Right renal pelvis (tissue), 4 donors: ENCODE data around the gene CHEK2. TPM values are rescaled to one million over a fixed set of nuclear protein-coding genes. Genes with fewer than 3 reads are reported as not detected.
"Not testable (repeated sequence)": the region's sequence is repeated elsewhere in the genome, so short reads cannot be mapped to it uniquely, and the experiment has no call there.

Experiments
- DNase-seq, 4 donors: peaks; one replicate each; pipeline ENCODE4 v3.0.0-alpha.2; 2013; ENCODE audit warnings: low read depth in 4 of 4, low spot score in 3 of 4, missing footprints in 1 of 4
- polyA plus RNA-seq, 4 donors: library from polyadenylated mRNA; unstranded; fragments of 120-200 nt; gene quantifications; one replicate each; pipeline ENCODE4 v1.2.1, GENCODE V29; 2013; ENCODE audit not compliant: insufficient read length in 4 of 4

Gene CHEK2
- polyA plus RNA-seq, result 10 to 100 TPM; 14.5 to 17.3 (median 15.9) TPM

- DNase-seq, result peak; percentile 95 to 98 (median 98)
These were observed at the start of gene CHEK2, which contains the start of gene HSCB for GRCh38 chr22:28741785-28742561. TSS of gene CHEK2 (minus strand) at chr22:28741820. CDS start at chr22:28734721, 7,099 bp downstream. TSS of gene HSCB (plus strand) at chr22:28742039. CDS start at chr22:28742096, 57 bp downstream.

GRCh38 chr22:28791124-28791523 lies 49.5 kb upstream of the CHEK2 start:
- no peak for DNase-seq

- no peak for DNase-seq
These were observed 47.0 kb upstream of the CHEK2 start for GRCh38 chr22:28788601-28789000.

- DNase-seq, result peak in 1 of 4 donors; percentile 28
These were observed 42.4 kb upstream of the CHEK2 start for GRCh38 chr22:28783786-28784671.

- DNase-seq, result no peak
These were observed 38.7 kb upstream of the CHEK2 start for GRCh38 chr22:28780296-28780695.

GRCh38 chr22:28779833-28780232 lies 38.2 kb upstream of the CHEK2 start:
- no peak for DNase-seq

- DNase-seq, result no peak
These were observed 32.8 kb upstream of the CHEK2 start for GRCh38 chr22:28774378-28774777.

GRCh38 chr22:28773461-28773867 lies 31.8 kb upstream of the CHEK2 start:
- no peak for DNase-seq

GRCh38 chr22:28772633-28773460 lies 31.2 kb upstream of the CHEK2 start, which contains the start of gene CCDC117:
TSS of gene CCDC117 (plus strand) at chr22:28772695. CDS start at chr22:28772850, 155 bp downstream.
- peak; percentile 91 to 92 (median 92) for DNase-seq

- DNase-seq, result no peak
These were observed 29.7 kb upstream of the CHEK2 start for GRCh38 chr22:28771195-28771791.

- no peak for DNase-seq
These were observed 27.9 kb upstream of the CHEK2 start for GRCh38 chr22:28769394-28770085.

GRCh38 chr22:28768701-28769393 lies 27.2 kb upstream of the CHEK2 start:
- no peak for DNase-seq

- no peak for DNase-seq
These were observed 25.0 kb upstream of the CHEK2 start for GRCh38 chr22:28766628-28767027.

GRCh38 chr22:28762000-28762399 lies 20.4 kb upstream of the CHEK2 start:
- DNase-seq, result not testable (repeated sequence)

- no peak for DNase-seq
These were observed 19.8 kb upstream of the CHEK2 start for GRCh38 chr22:28761449-28761755.

GRCh38 chr22:28759861-28760560 lies 18.4 kb upstream of the CHEK2 start:
- no peak for DNase-seq

- DNase-seq, result not testable (repeated sequence)
These were observed 12.9 kb upstream of the CHEK2 start for GRCh38 chr22:28754512-28754911.

- no peak for DNase-seq
These were observed 8.9 kb upstream of the CHEK2 start for GRCh38 chr22:28750471-28750881.
